Loucy (cell line): Measurements from ENCODE around the gene CHL1.

Experiments
- CTCF ChIP-seq: fragments of 200-600 bp; sonication (generic); conservative IDR thresholded peaks from 2 replicates; pipeline ENCODE4 v1.5.1; 2014; ENCODE audit warnings: mild to moderate bottlenecking, antibody characterized with exemption, low read length
- EZH2phosphoT487 ChIP-seq: fragments of 200-600 bp; IDR thresholded peaks from 2 replicates; pipeline ENCODE4 v1.6.1; 2018; ENCODE audit warnings: antibody characterized with exemption, mild to moderate bottlenecking, moderate library complexity, borderline replicate concordance

GRCh38 chr3:356952-357351, 160.4 kb downstream of the CHL1 start:
- no peak for TF ChIP-seq CTCF
- TF ChIP-seq EZH2phosphoT487 = no peak
